Activated CD4-positive, alpha-beta T cell treated with anti-CD3 and anti-CD28 coated beads, Interleukin-10, Interleukin-2, amounts not matched to agents 100 ng/mL and 50 ng/mL, durations not matched to agents 16 hours and 8 hours (primary cell): ENCODE data around the gene GFRA4.
"Not testable (repeated sequence)": the region's sequence is repeated elsewhere in the genome, so short reads cannot be mapped to it uniquely, and the experiment has no call there.

Source experiments
- DNase-seq: peaks from one replicate; pipeline ENCODE4 v3.0.0-alpha.2; 2020

GFRA4 gene

GRCh38 chr20:3652676-3653596 is 10.3 kb downstream of the GFRA4 start:
- no peak for DNase-seq

GRCh38 chr20:3652221-3652620 is 11.0 kb downstream of the GFRA4 start:
- DNase-seq: no peak

- DNase-seq: no peak
Measured at GRCh38 chr20:3651204-3651962, 11.8 kb downstream of the GFRA4 start.

DNA sequence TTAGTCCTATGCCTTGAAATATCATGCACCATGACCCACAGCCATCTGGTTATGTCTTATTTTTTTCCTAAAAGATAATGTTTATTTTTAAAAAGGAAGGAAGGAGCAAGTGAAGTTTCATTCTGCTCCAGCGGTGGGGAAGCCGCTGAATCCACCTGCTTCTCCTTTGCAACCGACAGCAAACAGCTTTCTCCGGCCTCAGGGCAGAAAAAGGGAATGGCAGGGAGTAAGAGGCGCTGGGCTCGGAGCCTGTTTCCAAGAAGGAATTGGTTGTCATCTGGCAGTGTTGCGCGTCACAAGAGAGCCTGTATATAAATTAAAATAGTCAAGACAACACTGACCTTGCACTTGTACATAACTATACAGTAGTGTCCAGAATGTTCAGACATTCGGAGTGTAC is 14.2 kb downstream of the GFRA4 start:
- DNase-seq: no peak

- DNase-seq: no peak
Measured at GRCh38 chr20:3647473-3647872, 15.7 kb downstream of the GFRA4 start.

DNA sequence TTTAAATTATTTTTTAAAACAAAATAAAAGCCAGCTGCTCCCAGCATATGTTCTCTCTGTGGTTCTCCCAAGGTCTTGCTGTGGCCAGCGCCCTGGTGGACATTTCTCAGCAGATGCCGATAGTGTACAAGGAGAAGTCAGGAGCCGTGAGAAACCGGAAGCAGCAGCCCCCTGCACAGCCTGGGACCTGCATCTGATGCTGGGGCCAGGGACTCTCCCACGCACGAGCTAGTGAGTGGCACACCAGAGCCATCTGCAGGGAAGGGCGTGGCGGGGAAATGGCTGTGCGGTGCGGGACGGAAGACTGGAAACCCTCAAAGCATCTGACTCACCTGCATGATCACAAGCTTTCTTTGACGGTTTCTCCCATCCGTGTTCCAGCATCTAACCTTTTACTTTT is 16.5 kb downstream of the GFRA4 start:
- no peak for DNase-seq

DNA sequence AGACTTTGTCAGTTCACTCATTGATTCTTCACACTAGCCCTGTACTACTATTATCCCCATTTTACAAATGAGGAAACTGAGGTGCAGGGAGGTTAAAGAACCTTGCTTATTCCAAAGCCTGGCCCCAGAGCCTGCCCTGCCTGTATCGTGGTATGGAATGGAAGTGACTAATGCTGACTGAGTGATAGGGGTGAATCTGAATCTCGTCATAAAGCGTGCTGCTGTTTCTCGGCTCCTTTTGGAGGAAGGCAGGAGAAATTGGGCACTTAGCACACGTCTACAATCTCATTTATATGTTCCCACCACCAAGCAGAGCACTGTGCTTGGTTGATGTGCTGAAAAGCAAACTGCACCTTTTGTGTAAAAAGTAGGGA is 17.1 kb downstream of the GFRA4 start:
- DNase-seq: no peak

- no peak for DNase-seq
Measured at GRCh38 chr20:3645309-3646066, 17.7 kb downstream of the GFRA4 start.

- no peak for DNase-seq
Measured at GRCh38 chr20:3640259-3640658, 22.9 kb downstream of the GFRA4 start.

DNA sequence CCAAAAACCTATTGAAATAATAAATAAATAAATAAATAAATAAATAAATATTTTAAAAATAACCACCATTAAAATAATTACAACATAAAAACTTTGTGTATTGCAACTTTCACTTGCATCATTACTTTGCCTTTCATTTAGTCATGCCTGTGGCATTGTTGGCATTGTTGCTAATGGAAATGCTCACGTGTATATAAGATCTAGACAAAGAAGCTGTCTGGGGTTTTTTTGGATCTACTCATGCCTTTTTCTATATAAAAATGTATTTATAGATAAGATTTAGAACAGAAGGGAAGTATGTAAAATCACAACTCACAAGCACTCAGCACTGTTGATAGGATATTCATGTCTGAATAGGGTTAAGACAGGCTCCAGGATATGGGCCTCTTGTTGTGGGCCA is 27.9 kb downstream of the GFRA4 start:
- DNase-seq: no peak

- DNase-seq: no peak
Measured at GRCh38 chr20:3633913-3634478, 29.2 kb downstream of the GFRA4 start.

GRCh38 chr20:3632311-3633004 is 30.7 kb downstream of the GFRA4 start:
- no peak for DNase-seq

DNA sequence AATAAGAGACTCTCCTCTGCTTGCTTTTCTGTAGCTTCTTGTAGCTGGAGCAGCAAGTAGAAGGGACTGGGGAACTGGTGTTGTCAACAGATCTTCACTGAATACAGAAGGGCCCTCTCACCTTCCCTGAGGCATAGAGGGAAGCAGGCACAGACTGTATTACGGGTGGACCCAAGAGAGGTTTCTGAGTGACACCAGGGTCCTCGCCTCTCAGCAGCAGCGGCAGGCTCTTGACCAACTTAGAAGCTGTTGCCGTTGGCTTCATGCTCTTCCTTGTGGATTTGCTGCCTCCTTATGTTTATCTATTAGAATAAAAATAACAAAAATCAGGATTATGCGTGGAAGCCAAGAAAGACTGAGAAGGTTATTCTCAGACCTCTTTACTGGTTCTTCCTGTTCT is 31.7 kb downstream of the GFRA4 start:
- no peak for DNase-seq

GRCh38 chr20:3630429-3630828 is 32.8 kb downstream of the GFRA4 start:
- no peak for DNase-seq

GRCh38 chr20:3629893-3630292 is 33.3 kb downstream of the GFRA4 start:
- no peak for DNase-seq

GRCh38 chr20:3628502-3629314 is 34.5 kb downstream of the GFRA4 start:
- DNase-seq: no peak

GRCh38 chr20:3627476-3627875 is 35.7 kb downstream of the GFRA4 start:
- no peak for DNase-seq

- no peak for DNase-seq
Measured at GRCh38 chr20:3622406-3622805, 40.8 kb downstream of the GFRA4 start.

GRCh38 chr20:3621111-3621510 is 42.1 kb downstream of the GFRA4 start:
- no peak for DNase-seq

- DNase-seq: no peak
Measured at GRCh38 chr20:3616250-3616649, 46.9 kb downstream of the GFRA4 start.

- DNase-seq: not testable (repeated sequence)
Measured at GRCh38 chr20:3615171-3615840, 47.9 kb downstream of the GFRA4 start.
